Raji (cell line): ENCODE data around the gene VAMP5.

ENCODE experiments used
- POLR2A ChIP-seq: IDR thresholded peaks from 2 replicates; pipeline ENCODE4 v1.6.1; 2011; ENCODE audit warnings: low read depth, low read length, control low read depth; ENCODE audit not compliant: insufficient read depth

VAMP5 gene

GRCh38 chr2:85577386-85578242 is 6.6 kb upstream of the VAMP5 start, which contains the start of gene VAMP8:
Gene VAMP8, plus strand, starts transcription at chr2:85577586. Its CDS starts 61 bp downstream, at chr2:85577647.
- peak; percentile 77 for TF ChIP-seq POLR2A

- TF ChIP-seq POLR2A = peak; percentile 43; the same call in 1 of the 2 replicates
Measured at GRCh38 chr2:85578243-85579180, 5.7 kb upstream of the VAMP5 start.

DNA sequence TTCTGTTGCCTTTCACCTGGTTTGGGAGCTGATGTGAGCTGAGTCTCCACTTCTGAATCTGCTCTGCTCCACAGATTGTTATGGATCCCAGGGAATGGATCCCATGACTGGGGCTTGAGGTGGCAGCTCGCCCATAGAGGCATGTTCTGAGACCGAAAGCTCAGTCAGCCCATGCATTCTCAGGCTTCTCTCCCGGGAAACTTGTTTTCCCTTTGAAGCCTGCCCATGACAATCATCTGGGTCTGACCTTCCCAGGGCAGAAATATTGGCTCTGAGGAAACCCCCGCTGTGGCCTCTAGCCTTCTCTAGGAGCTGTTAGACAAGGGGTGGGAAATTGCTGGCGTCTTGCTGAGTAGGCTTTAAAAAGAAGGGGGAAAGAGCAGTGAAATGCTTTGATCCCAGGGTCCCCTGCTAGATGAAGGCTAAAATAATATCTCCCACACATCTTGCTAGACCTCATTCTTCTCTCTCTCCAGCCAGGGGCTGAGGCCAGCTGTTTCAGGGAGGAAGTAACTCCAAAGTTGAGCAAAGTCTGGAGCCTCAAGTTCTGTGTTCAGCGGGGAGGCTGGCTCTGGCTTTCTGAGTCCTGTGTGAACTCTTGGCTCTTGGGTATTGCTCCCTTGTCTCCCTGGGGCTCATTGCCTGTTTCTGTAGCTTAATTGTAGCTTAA is 4.8 kb upstream of the VAMP5 start:
- no peak for TF ChIP-seq POLR2A

DNA sequence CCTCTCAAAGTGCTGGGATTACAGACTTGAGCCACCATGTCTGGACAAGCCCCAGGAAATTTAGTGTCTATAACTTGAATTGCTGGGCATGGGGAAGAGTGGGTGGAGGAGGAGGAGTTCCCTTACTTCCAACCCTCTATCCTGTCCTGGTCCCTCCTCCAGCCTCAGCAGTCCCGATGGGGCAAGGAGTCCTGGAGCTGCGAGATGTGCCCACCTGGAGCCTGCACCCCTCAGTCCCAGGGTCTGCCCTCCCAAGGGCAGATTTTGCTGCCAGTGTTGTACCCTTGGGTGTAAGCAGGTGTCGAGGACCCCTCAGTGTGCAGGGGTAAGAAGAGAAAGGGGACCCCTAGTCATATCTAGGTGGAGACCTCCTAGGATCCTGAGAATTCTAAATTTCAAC is 4.0 kb upstream of the VAMP5 start:
- no peak for TF ChIP-seq POLR2A

DNA sequence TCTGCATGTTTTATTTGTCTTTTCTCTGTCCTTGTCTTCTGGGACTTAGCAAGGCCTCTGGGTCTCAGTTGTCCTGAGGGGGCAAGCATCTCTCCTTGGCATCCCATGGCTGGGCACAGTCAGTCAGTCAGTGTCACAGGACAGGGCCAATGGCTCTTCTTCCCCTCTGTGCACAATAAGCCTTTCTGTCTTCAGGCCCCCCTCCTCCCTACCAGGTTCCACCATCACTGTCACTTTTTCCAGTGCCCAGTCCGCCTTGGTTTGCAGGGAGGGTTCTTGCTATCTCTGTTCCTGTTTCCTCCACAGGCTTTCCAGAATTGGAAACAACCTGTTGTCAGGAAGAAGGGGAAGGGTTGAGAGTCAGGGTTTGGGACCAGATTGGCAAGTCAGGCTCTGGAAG is 1.7 kb upstream of the VAMP5 start:
- no peak for TF ChIP-seq POLR2A

- no peak for TF ChIP-seq POLR2A
Measured at GRCh38 chr2:85583667-85584353, 421 bp upstream of the VAMP5 start.

GRCh38 chr2:85584857-85585780 is 888 bp downstream of the VAMP5 start:
- TF ChIP-seq POLR2A = no peak

DNA sequence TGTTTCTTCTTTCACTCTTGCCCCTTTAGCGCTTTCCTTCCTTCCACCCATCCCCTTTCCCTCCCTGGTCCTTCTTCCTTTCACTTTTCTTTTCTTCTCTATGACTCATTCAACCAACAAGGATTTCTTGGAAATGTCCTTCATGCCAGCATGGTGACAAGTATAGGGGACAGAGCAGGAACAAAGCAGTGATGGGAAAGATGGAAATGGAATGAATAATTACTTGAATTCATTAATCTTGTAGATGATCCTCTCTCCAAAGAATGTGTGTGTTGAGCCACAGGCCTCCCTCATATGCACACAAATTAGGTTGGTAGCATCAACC is 1.5 kb downstream of the VAMP5 start:
- no peak for TF ChIP-seq POLR2A

DNA sequence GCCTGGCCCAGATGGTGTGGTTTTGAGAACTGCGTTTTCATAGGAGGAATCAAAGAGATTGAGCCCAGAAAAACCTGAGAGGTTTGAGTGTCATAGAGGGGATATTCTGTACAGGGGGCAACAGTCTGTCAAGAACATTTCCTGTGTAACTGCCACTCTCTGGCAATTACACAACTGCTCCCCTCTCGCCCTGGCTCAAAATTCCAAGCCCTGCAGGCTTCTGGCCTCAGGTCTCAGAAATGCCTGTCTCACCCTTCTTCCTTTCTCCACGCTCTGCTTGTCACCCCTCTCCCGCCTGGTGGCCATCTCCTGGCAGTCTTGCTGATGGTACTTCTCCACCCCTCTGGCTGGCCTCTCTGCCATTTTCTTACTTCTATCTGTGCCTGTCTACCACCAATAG is 4.0 kb downstream of the VAMP5 start:
- no peak for TF ChIP-seq POLR2A

- TF ChIP-seq POLR2A = no peak
Measured at GRCh38 chr2:85588645-85589044, 4.4 kb downstream of the VAMP5 start.

DNA sequence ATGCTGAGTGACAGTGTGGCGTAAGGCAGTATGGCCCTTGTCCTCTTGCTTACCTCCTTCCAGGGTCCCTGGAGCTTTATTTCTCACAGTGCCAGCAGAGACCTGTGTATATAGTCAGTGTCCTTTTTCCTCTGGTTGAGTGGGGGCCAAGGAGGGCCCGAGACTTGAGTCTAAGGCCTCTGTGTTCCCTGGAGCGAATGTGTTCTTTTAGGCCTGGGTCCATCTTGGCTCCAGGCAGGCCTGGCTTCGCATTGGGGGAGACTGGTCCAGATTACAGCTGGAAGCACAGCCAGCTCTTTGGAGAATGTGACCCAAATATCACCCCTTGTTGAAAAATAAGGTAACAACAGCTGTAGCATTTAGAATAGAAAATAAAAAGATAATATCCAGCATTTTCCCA is 5.0 kb downstream of the VAMP5 start:
- no peak for TF ChIP-seq POLR2A

GRCh38 chr2:85589982-85590791 is 6.0 kb downstream of the VAMP5 start:
- no peak for TF ChIP-seq POLR2A

DNA sequence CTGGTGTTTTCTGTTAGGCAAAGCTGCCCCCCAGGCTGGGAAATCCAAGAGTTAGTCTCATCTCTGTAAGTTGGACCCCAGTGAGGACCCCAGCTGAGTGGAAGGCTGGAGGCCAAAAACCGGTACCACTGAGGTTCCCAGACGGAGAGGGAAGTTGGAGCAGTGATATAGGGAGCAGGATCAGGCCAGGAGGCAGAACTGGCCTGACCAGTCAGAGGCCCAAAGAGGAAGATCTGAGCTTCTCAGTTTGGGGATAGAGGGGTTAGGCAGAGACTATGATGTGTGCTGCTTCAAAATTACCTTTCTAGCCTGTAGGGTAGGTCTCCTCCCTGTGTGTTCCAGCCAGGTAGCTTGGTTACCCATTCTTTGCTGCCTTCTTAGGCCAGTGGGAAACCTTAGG is 6.7 kb downstream of the VAMP5 start:
- no peak for TF ChIP-seq POLR2A
